ENCODE results near the gene FBXW5. TPM values are rescaled to one million over a fixed set of nuclear protein-coding genes. Genes with fewer than 3 reads are reported as not detected.
A peak's percentile ranks its signal among the peaks of the same experiment; 100 is the strongest.

The FBXW5 gene
- total RNA-seq, 1 experiment from 2014 or later: 101 TPM

DNA sequence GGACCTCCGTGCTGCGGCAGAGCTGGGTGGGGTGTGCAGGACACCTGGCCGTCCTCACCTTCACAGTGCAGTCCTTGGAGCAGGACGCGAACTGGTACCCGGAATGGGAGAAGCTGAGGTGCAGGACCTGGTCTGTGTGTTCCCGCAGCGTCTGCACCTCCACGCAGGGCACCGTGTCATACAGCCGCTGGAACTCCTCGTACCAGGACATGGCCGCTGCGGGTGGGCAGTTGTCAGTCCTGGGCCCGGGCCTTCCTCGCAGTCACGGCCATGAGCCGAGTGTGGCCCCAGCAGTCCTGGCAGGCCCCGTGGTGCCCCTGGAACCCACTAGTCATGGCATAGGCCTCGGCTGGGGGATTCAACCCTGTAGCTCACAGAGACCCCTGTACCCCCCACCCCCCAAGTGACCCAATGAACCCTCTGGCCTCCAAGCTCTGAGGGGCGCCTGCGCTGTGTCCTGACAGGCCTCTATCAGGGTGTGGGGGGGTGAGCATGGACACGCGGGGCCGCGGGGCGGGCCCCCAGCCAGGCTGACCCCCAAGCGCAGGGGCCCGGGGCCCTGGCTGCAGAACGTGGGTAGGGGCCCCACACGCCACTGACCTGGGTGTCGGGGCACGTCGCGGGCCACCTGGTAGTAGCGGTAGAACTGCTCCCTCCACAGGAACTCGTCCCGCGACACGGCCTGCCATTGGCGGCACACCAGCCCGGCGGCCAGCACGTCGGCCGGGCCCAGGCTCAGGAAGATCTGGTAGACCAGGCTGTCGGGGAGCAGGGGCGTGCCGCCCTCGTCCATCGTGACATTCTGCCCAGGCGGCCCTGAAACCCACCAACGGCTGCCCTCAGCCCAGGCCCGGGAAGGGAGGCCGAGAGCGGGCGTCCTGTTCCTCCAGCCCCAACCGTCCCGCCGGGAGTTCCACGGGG lies 987 bp downstream of the FBXW5 start:
- 0 out of 2 replicates have a peak overlapping the region, but pooled peaks have one; percentile 67 for H2AFZ ChIP-seq
- H3F3A ChIP-seq (ENCODE audit: insufficient read depth, low read depth): peaks cover 18% of the 10 kb centered on the region; the same call in 1 of the 2 replicates
- no peaks in the 10 kb centered on the region for H3K9me3 ChIP-seq (ENCODE audit: insufficient read depth, low read depth)
- ChIA-PET POLR2A (ENCODE audit: unreplicated experiment) (no interaction called here), CTCF (interaction anchor here (0.6 kb wide), 1 partner anchor 187 kb away, joined by 6 read pairs; no protein-coding TSS in a partner anchor)
- H3K36me3 ChIP-seq (ENCODE audit: low read depth): peaks cover 7% of the 10 kb centered on the region
- peak overlapping the region; percentile 26; the same call in 1 of the 2 replicates for H3K27ac ChIP-seq
- no peaks in the 10 kb centered on the region for H3K27me3 ChIP-seq (ENCODE audit: insufficient read depth, low read depth)
- H3K4me2 ChIP-seq: peak overlapping the region; percentile 95
- intact Hi-C loops (cut with micrococcal nuclease; ENCODE audit: unreplicated experiment): loop anchor here (1.0 to 5.0 kb wide), 3 partner anchors 42 to 95 kb away; partner anchors contain the start of gene PHPT1
- TF ChIP-seq EZH2 (IDR thresholded peaks at IDR 0.05; ENCODE audit: low read depth) (no peak), CTCF (conservative IDR thresholded peaks at IDR 0.05) (no peak)
- H3K4me1 ChIP-seq (replicated peaks; ENCODE audit: insufficient read depth): peaks cover 14% of the 10 kb centered on the region
- H3K4me3 ChIP-seq: peak overlapping the region; percentile 87
- H4K20me1 ChIP-seq (ENCODE audit: insufficient read depth): no peaks in the 10 kb centered on the region; the same call in none of the 2 replicates
- BruUV-seq (replicated peaks): no TSS peak
- peak in 1 of 2 experiments; percentile 51 for DNase-seq
- peaks cover 18% of the 10 kb centered on the region for H3K79me2 ChIP-seq (ENCODE audit: low read depth)
- no peaks in the 10 kb centered on the region for H3K9me2 ChIP-seq (ENCODE audit: insufficient read depth)

- POLR2A ChIA-PET (ENCODE audit: unreplicated experiment): no interaction called here
- H3K36me3 ChIP-seq (ENCODE audit: low read depth): peaks cover 7% of the 10 kb centered on the region
- CTCF ChIA-PET: no interaction called here
Measured at GRCh38 chr9:136942881-136943230, 1.7 kb downstream of the FBXW5 start.

More at GRCh38 chr9:136942881-136943230, 1.7 kb downstream of the FBXW5 start:
- DNase-seq: no peak
- Histone ChIP-seq H3K79me2 (ENCODE audit: low read depth) (peaks cover 18% of the 10 kb centered on the region), H3F3A (ENCODE audit: insufficient read depth, low read depth) (peaks cover 16% of the 10 kb centered on the region; the same call in 1 of the 2 replicates), H3K4me2 (peak overlapping the region; percentile 95), H2AFZ (no peak overlapping the region), H4K20me1 (ENCODE audit: insufficient read depth) (no peaks in the 10 kb centered on the region; the same call in none of the 2 replicates), H3K27me3 (ENCODE audit: insufficient read depth, low read depth) (no peaks in the 10 kb centered on the region), H3K4me3 (peak overlapping the region; percentile 87; the same call in 1 of the 2 replicates), H3K9me2 (ENCODE audit: insufficient read depth) (no peaks in the 10 kb centered on the region), H3K9me3 (ENCODE audit: insufficient read depth, low read depth) (no peaks in the 10 kb centered on the region), H3K27ac (no peak overlapping the region), H3K4me1 (replicated peaks; ENCODE audit: insufficient read depth) (peaks cover 7% of the 10 kb centered on the region; the same call in 1 of the 2 replicates)
- TF ChIP-seq CTCF (conservative IDR thresholded peaks at IDR 0.05) (no peak), EZH2 (IDR thresholded peaks at IDR 0.05; ENCODE audit: low read depth) (no peak)
- BruUV-seq (replicated peaks): no TSS peak
- intact Hi-C loops (cut with micrococcal nuclease; ENCODE audit: unreplicated experiment): loop anchor here (5.0 kb wide), 1 partner anchor 61 kb away; no protein-coding TSS in a partner anchor

All from PC-9 (cell line).